Smooth muscle cell (in vitro differentiated cells): ENCODE measurements around the gene METTL25. TPM values are rescaled to one million over a fixed set of nuclear protein-coding genes. Genes with fewer than 3 reads are reported as not detected.

Experiments used
- DNase-seq: peaks from one replicate; lab custom pipeline; 2025; ENCODE audit not compliant: unreplicated experiment; lab: John Stamatoyannopoulos, UW
- H2AFZ ChIP-seq: fragments of 200-600 bp; sonication (generic); 2 replicates; pipeline ENCODE4 v1.6.0; 2016; ENCODE audit warnings: antibody characterized with exemption, low read depth, mild to moderate bottlenecking
- H3F3A ChIP-seq: fragments of 200-600 bp; sonication (generic); 2 replicates; pipeline ENCODE4 v1.6.0; 2017; ENCODE audit warnings: antibody characterized with exemption, low read depth
- H3K27ac ChIP-seq: fragments of 200-600 bp; sonication (generic); 2 replicates; pipeline ENCODE4 v1.5.1; 2016; ENCODE audit warnings: low read depth, mild to moderate bottlenecking
- H3K27me3 ChIP-seq: fragments of 200-600 bp; sonication (generic); 2 replicates; pipeline ENCODE4 v1.6.1; 2016; ENCODE audit warnings: low read depth, mild to moderate bottlenecking
- H3K36me3 ChIP-seq: fragments of 200-600 bp; sonication (generic); 2 replicates; pipeline ENCODE4 v1.5.1; 2016; ENCODE audit warnings: low read depth
- H3K4me1 ChIP-seq: fragments of 200-600 bp; sonication (generic); 2 replicates; pipeline ENCODE4 v1.5.1; 2016; ENCODE audit warnings: low read depth
- H3K4me2 ChIP-seq: fragments of 200-600 bp; sonication (generic); 2 replicates; pipeline ENCODE4 v1.6.0; 2016; ENCODE audit warnings: mild to moderate bottlenecking
- H3K4me3 ChIP-seq: fragments of 200-600 bp; sonication (generic); 2 replicates; pipeline ENCODE4 v1.5.1; 2016; ENCODE audit warnings: mild to moderate bottlenecking
- H3K79me2 ChIP-seq: fragments of 200-600 bp; sonication (generic); 2 replicates; pipeline ENCODE4 v1.6.0; 2016; ENCODE audit warnings: low read depth, mild to moderate bottlenecking
- H3K9ac ChIP-seq: fragments of 200-600 bp; sonication (generic); 2 replicates; pipeline ENCODE4 v1.6.0; 2016; ENCODE audit warnings: low read depth
- H3K9me3 ChIP-seq: fragments of 200-600 bp; sonication (generic); replicated peaks from 2 replicates; pipeline ENCODE4 v1.5.1; 2016; ENCODE audit warnings: low read depth
- H4K20me1 ChIP-seq: fragments of 200-600 bp; sonication (generic); 2 replicates; pipeline ENCODE4 v1.6.0; 2016; ENCODE audit warnings: low read depth
- whole genome bisulfite sequencing: methylation state at CpG from one replicate; pipeline ENCODE4 v1.1.7; 2016; ENCODE audit warnings: low lambda C conversion rate; 5-methylcytosine and 5-hydroxymethylcytosine counted together
- polyA plus RNA-seq: library from polyadenylated mRNA; unstranded; fragments of >200 nt; fragmentation: Nextera tagmentation; extraction: Ambion mirVana; gene quantifications from 2 replicates; pipeline ENCODE4 v1.2.1, GENCODE V29; 2016
- total RNA-seq: library from RNA; depleted of rRNA; stranded (reverse); fragments of >200 nt; gene quantifications from 2 replicates; pipeline ENCODE4 v1.2.3, GENCODE V29; 2014
- TF ChIP-seq, protein P1 (sequence below): fragments of 200-600 bp; sonication (generic); IDR thresholded peaks from 2 replicates; pipeline ENCODE4 v1.5.1; 2017; ENCODE audit warnings: borderline replicate concordance, mild to moderate bottlenecking, antibody characterized with exemption; ENCODE audit not compliant: insufficient read depth, poor library complexity, severe bottlenecking

The METTL25 gene
- total and polyA plus RNA-seq, 2 experiments from 2014 or later, result 6.2 to 14.7 TPM

GRCh38 chr12:82436354-82436753 is 78.0 kb downstream of the METTL25 start:
- no peaks in the 10 kb centered on the region for H3K4me1 ChIP-seq
- H4K20me1 ChIP-seq, result no peaks in the 10 kb centered on the region
- H3K27me3 ChIP-seq, result no peaks in the 10 kb centered on the region
- no peak overlapping the region for H2AFZ ChIP-seq
- TF ChIP-seq, protein P1, sequence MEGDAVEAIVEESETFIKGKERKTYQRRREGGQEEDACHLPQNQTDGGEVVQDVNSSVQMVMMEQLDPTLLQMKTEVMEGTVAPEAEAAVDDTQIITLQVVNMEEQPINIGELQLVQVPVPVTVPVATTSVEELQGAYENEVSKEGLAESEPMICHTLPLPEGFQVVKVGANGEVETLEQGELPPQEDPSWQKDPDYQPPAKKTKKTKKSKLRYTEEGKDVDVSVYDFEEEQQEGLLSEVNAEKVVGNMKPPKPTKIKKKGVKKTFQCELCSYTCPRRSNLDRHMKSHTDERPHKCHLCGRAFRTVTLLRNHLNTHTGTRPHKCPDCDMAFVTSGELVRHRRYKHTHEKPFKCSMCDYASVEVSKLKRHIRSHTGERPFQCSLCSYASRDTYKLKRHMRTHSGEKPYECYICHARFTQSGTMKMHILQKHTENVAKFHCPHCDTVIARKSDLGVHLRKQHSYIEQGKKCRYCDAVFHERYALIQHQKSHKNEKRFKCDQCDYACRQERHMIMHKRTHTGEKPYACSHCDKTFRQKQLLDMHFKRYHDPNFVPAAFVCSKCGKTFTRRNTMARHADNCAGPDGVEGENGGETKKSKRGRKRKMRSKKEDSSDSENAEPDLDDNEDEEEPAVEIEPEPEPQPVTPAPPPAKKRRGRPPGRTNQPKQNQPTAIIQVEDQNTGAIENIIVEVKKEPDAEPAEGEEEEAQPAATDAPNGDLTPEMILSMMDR, result no peak
- H3K9ac ChIP-seq, result no peak overlapping the region
- no peak overlapping the region for H3K27ac ChIP-seq
- no peak overlapping the region for H3K4me3 ChIP-seq
- no peaks in the 10 kb centered on the region for H3K36me3 ChIP-seq
- WGBS, result 90% methylated on average over 1 of the region's 1 CpG
- H3F3A ChIP-seq, result no peaks in the 10 kb centered on the region
- DNase-seq, result no peak
- no peaks in the 10 kb centered on the region for H3K79me2 ChIP-seq
- no peak overlapping the region for H3K4me2 ChIP-seq
- no peaks in the 10 kb centered on the region for H3K9me3 ChIP-seq

DNA sequence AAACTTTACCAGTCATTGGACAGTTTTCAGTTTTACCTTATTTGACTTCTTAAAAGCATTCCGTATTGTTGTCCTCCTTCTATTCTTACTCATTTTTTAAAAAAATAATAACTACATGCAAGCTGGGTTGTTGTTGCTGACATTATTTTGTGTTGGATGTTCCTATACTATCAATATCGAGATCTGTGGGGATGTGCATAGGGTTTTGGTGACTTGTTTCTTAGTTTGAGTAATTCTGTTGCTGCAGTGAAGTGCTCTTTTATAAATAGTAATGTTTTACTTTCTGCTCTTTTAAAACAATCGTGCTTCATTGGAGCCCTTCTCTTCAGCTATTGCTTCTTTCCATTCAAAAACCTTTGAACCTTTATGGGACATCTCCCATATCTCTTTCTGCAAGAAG is 79.4 kb downstream of the METTL25 start:
- TF ChIP-seq, protein P1, result no peak
- no peak overlapping the region for H3K27ac ChIP-seq
- H3K4me3 ChIP-seq, result no peak overlapping the region
- H3K4me1 ChIP-seq, result no peaks in the 10 kb centered on the region
- no peak overlapping the region for H2AFZ ChIP-seq
- no peaks in the 10 kb centered on the region for H3K9me3 ChIP-seq
- H3K79me2 ChIP-seq, result no peaks in the 10 kb centered on the region
- H3K4me2 ChIP-seq, result no peak overlapping the region
- H3F3A ChIP-seq, result no peaks in the 10 kb centered on the region
- WGBS, result 93% methylated on average over 3 of the region's 3 CpGs
- DNase-seq, result no peak
- no peak overlapping the region for H3K9ac ChIP-seq
- H4K20me1 ChIP-seq, result no peaks in the 10 kb centered on the region
- H3K27me3 ChIP-seq, result no peaks in the 10 kb centered on the region
- no peaks in the 10 kb centered on the region for H3K36me3 ChIP-seq

GRCh38 chr12:82438356-82438755 is 80.0 kb downstream of the METTL25 start:
- Histone ChIP-seq H4K20me1 (no peaks in the 10 kb centered on the region), H3K27me3 (no peaks in the 10 kb centered on the region), H3K36me3 (no peaks in the 10 kb centered on the region), H3K79me2 (no peaks in the 10 kb centered on the region), H3K4me3 (no peak overlapping the region), H3K4me1 (no peaks in the 10 kb centered on the region), H3K9me3 (no peaks in the 10 kb centered on the region), H2AFZ (no peak overlapping the region), H3F3A (no peaks in the 10 kb centered on the region), H3K4me2 (no peak overlapping the region), H3K27ac (no peak overlapping the region), H3K9ac (no peak overlapping the region)
- DNase-seq, result no peak
- TF ChIP-seq, protein P1, result no peak
- WGBS, result 80% methylated on average over 4 of the region's 4 CpGs

DNA sequence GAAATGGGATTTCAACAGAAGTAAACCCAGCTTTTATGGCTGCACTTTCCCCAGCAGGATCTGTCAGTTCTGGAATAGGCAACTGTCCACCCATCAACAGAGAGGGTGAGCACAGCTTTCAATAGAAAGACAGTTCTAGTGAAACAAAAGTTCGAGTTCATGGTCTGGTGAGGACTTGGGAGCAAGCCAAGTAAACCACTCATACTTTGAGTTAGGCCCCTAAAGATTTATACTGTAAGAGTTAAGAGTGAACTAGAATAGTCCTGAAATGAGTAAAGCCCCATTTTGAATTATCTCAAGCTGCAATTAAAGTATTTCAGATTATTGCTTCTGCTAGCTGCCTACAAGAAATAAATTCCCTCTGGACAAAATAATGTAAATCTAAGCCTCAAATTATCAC is 82.6 kb downstream of the METTL25 start:
- Histone ChIP-seq H3K9ac (no peak overlapping the region), H3K27ac (no peak overlapping the region), H3K79me2 (no peaks in the 10 kb centered on the region), H3K4me3 (no peak overlapping the region), H4K20me1 (no peaks in the 10 kb centered on the region), H3F3A (no peaks in the 10 kb centered on the region), H3K4me1 (no peaks in the 10 kb centered on the region), H3K4me2 (no peak overlapping the region), H2AFZ (no peak overlapping the region), H3K36me3 (no peaks in the 10 kb centered on the region), H3K27me3 (no peaks in the 10 kb centered on the region), H3K9me3 (no peaks in the 10 kb centered on the region)
- 78% methylated on average over 1 of the region's 1 CpG for WGBS
- DNase-seq, result no peak
- TF ChIP-seq, protein P1, result no peak
